DND-41 (cell line): ENCODE measurements around the gene FAM83D.

Experiments
- EZH2 ChIP-seq: IDR thresholded peaks from 3 replicates; pipeline ENCODE4 v1.6.1; 2012; ENCODE audit warnings: borderline replicate concordance, low read depth, mild to moderate bottlenecking, moderate library complexity, low read length, inconsistent platforms; ENCODE audit not compliant: severe bottlenecking
- TF ChIP-seq, protein P1 (sequence below): IDR thresholded peaks from 2 replicates; pipeline ENCODE4 v1.5.1; 2012; ENCODE audit warnings: borderline replicate concordance, low read length, moderate library complexity, mild to moderate bottlenecking; ENCODE audit not compliant: poor library complexity, severe bottlenecking; ENCODE audit errors: extremely low read depth

- TF ChIP-seq, protein P1, sequence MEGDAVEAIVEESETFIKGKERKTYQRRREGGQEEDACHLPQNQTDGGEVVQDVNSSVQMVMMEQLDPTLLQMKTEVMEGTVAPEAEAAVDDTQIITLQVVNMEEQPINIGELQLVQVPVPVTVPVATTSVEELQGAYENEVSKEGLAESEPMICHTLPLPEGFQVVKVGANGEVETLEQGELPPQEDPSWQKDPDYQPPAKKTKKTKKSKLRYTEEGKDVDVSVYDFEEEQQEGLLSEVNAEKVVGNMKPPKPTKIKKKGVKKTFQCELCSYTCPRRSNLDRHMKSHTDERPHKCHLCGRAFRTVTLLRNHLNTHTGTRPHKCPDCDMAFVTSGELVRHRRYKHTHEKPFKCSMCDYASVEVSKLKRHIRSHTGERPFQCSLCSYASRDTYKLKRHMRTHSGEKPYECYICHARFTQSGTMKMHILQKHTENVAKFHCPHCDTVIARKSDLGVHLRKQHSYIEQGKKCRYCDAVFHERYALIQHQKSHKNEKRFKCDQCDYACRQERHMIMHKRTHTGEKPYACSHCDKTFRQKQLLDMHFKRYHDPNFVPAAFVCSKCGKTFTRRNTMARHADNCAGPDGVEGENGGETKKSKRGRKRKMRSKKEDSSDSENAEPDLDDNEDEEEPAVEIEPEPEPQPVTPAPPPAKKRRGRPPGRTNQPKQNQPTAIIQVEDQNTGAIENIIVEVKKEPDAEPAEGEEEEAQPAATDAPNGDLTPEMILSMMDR, result no peak
- TF ChIP-seq EZH2, result no peak
Observed at GRCh38 chr20:38920411-38920810, 5.8 kb upstream of the FAM83D start.
